H1 (cell line): Measurements from ENCODE around the gene GALE. TPM values are rescaled to one million over a fixed set of nuclear protein-coding genes. Genes with fewer than 3 reads are reported as not detected.

Experiments used
- CTCF ChIA-PET: fragments of 300-600 bp; sonication (Branson Sonifier 250); formaldehyde crosslinking; loops from one replicate; lab custom pipeline; 2021; ENCODE audit not compliant: partially characterized antibody; lab: Charles Lee
- POLR2A ChIA-PET: fragments of 300-600 bp; sonication (Branson Sonifier 250); formaldehyde crosslinking; loops from one replicate; lab custom pipeline; 2021; ENCODE audit warnings: inconsistent platforms; ENCODE audit not compliant: partially characterized antibody; lab: Charles Lee
- DNase-seq, 2 experiments: peaks; one replicate each; pipeline versions ENCODE4 v3.0.0 to v3.0.0-alpha.2; 2010 to 2022; ENCODE audit warnings: low spot score in 2 of 2, low read depth in 1 of 2, mixed read lengths in 1 of 2
- FAIRE-seq: peaks from 2 replicates; lab custom pipeline; 2011; peaks lifted over from hg19 to GRCh38; lab: Jason Lieb, UNC
- H2AFZ ChIP-seq: 2 replicates; pipeline ENCODE4 v1.8.1; 2012; ENCODE audit warnings: low read length, inconsistent platforms
- H2AK5ac ChIP-seq: 2 replicates; pipeline ENCODE4 v1.6.1; 2013; ENCODE audit warnings: low read depth, low read length
- H2BK120ac ChIP-seq: replicated peaks from 2 replicates; pipeline ENCODE3; 2013; ENCODE audit warnings: low read depth, low read length, inconsistent platforms
- H2BK12ac ChIP-seq: 2 replicates; pipeline ENCODE4 v1.6.1; 2013; ENCODE audit warnings: low read depth, low read length
- H2BK15ac ChIP-seq: 2 replicates; pipeline ENCODE4 v1.6.1; 2013; ENCODE audit warnings: low read length
- H2BK20ac ChIP-seq: 2 replicates; pipeline ENCODE4 v1.6.1; 2013; ENCODE audit warnings: low read length
- H2BK5ac ChIP-seq: 2 replicates; pipeline ENCODE4 v1.6.1; 2013; ENCODE audit warnings: low read depth, low read length
- H3K14ac ChIP-seq: 2 replicates; pipeline ENCODE4 v1.6.1; 2013; ENCODE audit warnings: inconsistent platforms; ENCODE audit not compliant: insufficient read length
- H3K18ac ChIP-seq: 2 replicates; pipeline ENCODE4 v1.6.1; 2013; ENCODE audit warnings: low read length; ENCODE audit errors: extremely low read depth
- H3K23ac ChIP-seq: 2 replicates; pipeline ENCODE4 v1.6.1; 2013; ENCODE audit warnings: inconsistent platforms; ENCODE audit not compliant: insufficient read length
- H3K23me2 ChIP-seq: 2 replicates; pipeline ENCODE4 v1.6.1; 2013; ENCODE audit warnings: low read depth, low read length
- H3K27ac ChIP-seq: 2 replicates; pipeline ENCODE4 v1.6.1; 2011; ENCODE audit warnings: low read depth, low read length, inconsistent platforms
- H3K27me3 ChIP-seq, 4 experiments: replicated peaks in 1 of 4; 1 replicate in 1 of 4; 2 replicates in 3 of 4; pipeline versions ENCODE4 v1.6.1 to v1.8.1; 2011 to 2013; ENCODE audit warnings: low read length in 3 of 4, mild to moderate bottlenecking in 3 of 4, inconsistent platforms in 2 of 4, mixed read lengths in 2 of 4, moderate library complexity in 1 of 4; ENCODE audit not compliant: control insufficient read depth in 3 of 4, insufficient read depth in 3 of 4; ENCODE audit errors: extremely low read depth in 1 of 4
- H3K36me3 ChIP-seq, 4 experiments: 2 replicates each; pipeline versions ENCODE4 v1.6.1 to v1.8.1; 2011 to 2013; ENCODE audit warnings: mild to moderate bottlenecking in 4 of 4, low read length in 3 of 4, moderate library complexity in 2 of 4, control low read depth in 1 of 4, inconsistent platforms in 1 of 4; ENCODE audit not compliant: insufficient read depth in 4 of 4, control insufficient read depth in 2 of 4
- H3K4ac ChIP-seq: replicated peaks from 2 replicates; pipeline ENCODE3; 2013; ENCODE audit warnings: low read length, low read depth, mixed read lengths, inconsistent platforms; ENCODE audit not compliant: insufficient read length
- H3K4me1 ChIP-seq, 4 experiments: replicated peaks in 1 of 4; 1 replicate in 1 of 4; 2 replicates in 3 of 4; pipeline versions ENCODE4 v1.6.1 to v1.8.1; 2011 to 2013; ENCODE audit warnings: low read length in 3 of 4, inconsistent platforms in 2 of 4, mixed read lengths in 1 of 4; ENCODE audit not compliant: insufficient read depth in 4 of 4, control insufficient read depth in 3 of 4
- H3K4me2 ChIP-seq, 2 experiments: 2 replicates each; pipeline versions ENCODE4 v1.6.1 to v1.8.1; 2011 to 2013; ENCODE audit warnings: low read depth in 2 of 2, low read length in 2 of 2, control low read depth in 1 of 2, inconsistent platforms in 1 of 2, mild to moderate bottlenecking in 1 of 2; ENCODE audit not compliant: insufficient read depth in 1 of 2
- H3K4me3 ChIP-seq, 4 experiments: fragments of 200-600, 300-600 bp in 1 of 4; sonication (generic), shearing (Covaris generic), sonication (Bioruptor Twin) in 1 of 4; 2 replicates each; pipeline versions ENCODE4 v1.5.1 to v1.8.1; 2011 to 2016; ENCODE audit warnings: low read length in 4 of 4, low read depth in 3 of 4, control low read depth in 2 of 4, inconsistent platforms in 2 of 4, mild to moderate bottlenecking in 2 of 4, mixed read lengths in 1 of 4, moderate library complexity in 1 of 4; ENCODE audit not compliant: insufficient read depth in 2 of 4; ENCODE audit errors: extremely low read depth in 1 of 4
- H3K56ac ChIP-seq: replicated peaks from 2 replicates; pipeline ENCODE3; 2013; ENCODE audit warnings: low read depth, mild to moderate bottlenecking, mixed read lengths, low read length, inconsistent platforms; ENCODE audit not compliant: insufficient read length
- H3K79me1 ChIP-seq: 2 replicates; pipeline ENCODE4 v1.6.1; 2013; ENCODE audit warnings: low read depth, low read length, control low read depth
- H3K79me2 ChIP-seq, 2 experiments: 2 replicates each; pipeline versions ENCODE4 v1.6.1 to v1.8.1; 2012 to 2013; ENCODE audit warnings: low read length in 2 of 2, mild to moderate bottlenecking in 2 of 2, inconsistent platforms in 1 of 2; ENCODE audit not compliant: insufficient read depth in 2 of 2, control insufficient read depth in 1 of 2
- H3K9ac ChIP-seq, 4 experiments: replicated peaks in 1 of 4; 1 replicate in 1 of 4; 2 replicates in 3 of 4; pipeline versions ENCODE4 v1.6.1 to v1.8.1; 2011 to 2013; ENCODE audit warnings: low read depth in 3 of 4, low read length in 3 of 4, control low read depth in 2 of 4, mild to moderate bottlenecking in 2 of 4, moderate library complexity in 2 of 4, inconsistent platforms in 1 of 4; ENCODE audit errors: extremely low read depth in 1 of 4
- H3K9me3 ChIP-seq, 2 experiments: 2 replicates each; pipeline versions ENCODE4 v1.6.1 to v1.8.1; 2012 to 2013; ENCODE audit warnings: mild to moderate bottlenecking in 2 of 2, moderate library complexity in 2 of 2, control low read depth in 1 of 2, inconsistent platforms in 1 of 2, low read depth in 1 of 2, low read length in 1 of 2, mixed read lengths in 1 of 2; ENCODE audit not compliant: insufficient read depth in 2 of 2
- H4K20me1 ChIP-seq, 2 experiments: replicated peaks in 1 of 2; 2 replicates each; pipeline versions ENCODE3 to v1.8.1; 2011 to 2013; ENCODE audit warnings: inconsistent platforms in 2 of 2, low read length in 2 of 2, mild to moderate bottlenecking in 1 of 2; ENCODE audit not compliant: insufficient read depth in 2 of 2, control insufficient read depth in 1 of 2
- H4K5ac ChIP-seq: 2 replicates; pipeline ENCODE4 v1.6.1; 2013; ENCODE audit warnings: low read length, low read depth, mixed read lengths, inconsistent platforms; ENCODE audit not compliant: insufficient read length
- H4K8ac ChIP-seq: 2 replicates; pipeline ENCODE4 v1.8.0; 2013; ENCODE audit warnings: mild to moderate bottlenecking, moderate library complexity, low read length, inconsistent platforms; ENCODE audit not compliant: insufficient read depth; ENCODE audit errors: extremely low read depth
- H4K91ac ChIP-seq: replicated peaks from 2 replicates; pipeline ENCODE3; 2013; ENCODE audit warnings: low read length, mixed read lengths, inconsistent platforms; ENCODE audit not compliant: insufficient read length
- CBX8 ChIP-seq: fragments of 300-800, 300-1000 bp; sonication (generic); IDR thresholded peaks from 2 replicates; pipeline ENCODE4 v1.7.1; 2016; ENCODE audit warnings: low read depth, low read length, borderline replicate concordance
- CHD2 ChIP-seq: IDR thresholded peaks from 2 replicates; pipeline ENCODE4 v1.6.1; 2012; ENCODE audit warnings: low read length, improper control_type of control experiment
- EP300 ChIP-seq, 2 experiments: IDR thresholded peaks; 1 replicate in 1 of 2; 2 replicates in 1 of 2; pipeline ENCODE4 v1.6.1; 2011 to 2012; ENCODE audit warnings: low read depth in 2 of 2, low read length in 2 of 2, mild to moderate bottlenecking in 2 of 2, borderline replicate concordance in 1 of 2, inconsistent platforms in 1 of 2, moderate library complexity in 1 of 2
- HDAC2 ChIP-seq, 2 experiments: fragments of 300-600 bp in 1 of 2; sonication (generic) in 1 of 2; IDR thresholded peaks; 2 replicates each; pipeline ENCODE4 v1.6.1; 2011 to 2012; ENCODE audit warnings: low read depth in 2 of 2, low read length in 2 of 2, mild to moderate bottlenecking in 2 of 2, moderate library complexity in 2 of 2, borderline replicate concordance in 1 of 2, inconsistent platforms in 1 of 2
- NANOG ChIP-seq: IDR thresholded peaks from 2 replicates; pipeline ENCODE4 v1.6.1; 2011; ENCODE audit warnings: low read length, low read depth, mild to moderate bottlenecking, inconsistent platforms; ENCODE audit not compliant: insufficient read depth, poor library complexity, severe bottlenecking
- RNF2 ChIP-seq: fragments of 200-900, 300-1000 bp; sonication (generic); IDR thresholded peaks from 2 replicates; pipeline ENCODE4 v1.7.1; 2016; ENCODE audit warnings: borderline replicate concordance, low read depth, mild to moderate bottlenecking, antibody characterized with exemption, low read length; ENCODE audit not compliant: poor library complexity, severe bottlenecking; ENCODE audit errors: missing control alignments
- SP1 ChIP-seq: IDR thresholded peaks from 2 replicates; pipeline ENCODE4 v1.6.1; 2011; ENCODE audit warnings: low read depth, low read length
- SUZ12 ChIP-seq: fragments of 200-600 bp; sonication (generic); IDR thresholded peaks from 2 replicates; pipeline ENCODE4 v1.6.1; 2012; ENCODE audit warnings: mild to moderate bottlenecking, inconsistent platforms, low read length, moderate library complexity, mixed read lengths
- TCF12 ChIP-seq: IDR thresholded peaks from 2 replicates; pipeline ENCODE4 v1.6.1; 2011; ENCODE audit warnings: low read depth, mild to moderate bottlenecking, low read length
- YY1 ChIP-seq: IDR thresholded peaks from 2 replicates; pipeline ENCODE4 v1.6.1; 2011; ENCODE audit warnings: low read depth, mild to moderate bottlenecking, low read length
- WGBS, 2 experiments: shearing (Covaris generic) in 1 of 2; methylation state at CpG; one replicate each; pipeline versions ENCODE4 v1.1.6 to v1.1.7; 2013 to 2015; ENCODE audit warnings: low lambda C conversion rate in 2 of 2, mixed read lengths in 2 of 2, inconsistent platforms in 1 of 2, low coverage in 1 of 2, missing lambda C conversion rate in 1 of 2; ENCODE audit not compliant: insufficient replicate concordance in 2 of 2, insufficient coverage in 1 of 2, insufficient read length in 1 of 2; ENCODE audit errors: extremely low coverage in 1 of 2, missing lambda C conversion rate in 1 of 2; 5-methylcytosine and 5-hydroxymethylcytosine counted together
- polyA plus RNA-seq, 7 experiments: library from polyadenylated mRNA; depleted of rRNA in 3 of 7; stranded (reverse) in 5 of 7; unstranded in 2 of 7; fragments of >200 nt in 5 of 7; fragments of 200-250 nt in 2 of 7; gene quantifications; 1 replicate in 5 of 7; 2 replicates in 1 of 7; 4 replicates in 1 of 7; pipeline versions ENCODE4 v1.2.1 to v1.2.3, GENCODE V29; 2011 to 2013; ENCODE audit warnings: missing spikeins in 2 of 7, mixed read lengths in 2 of 7
- total RNA-seq: library from RNA; stranded (reverse); fragmentation: NEBNext Ultra II Directional; extraction: Animal tissue kit (Norgen Biotek cat#: 25700); gene quantifications from 2 replicates; pipeline ENCODE4 v1.2.1, GENCODE V29; 2021

GALE gene
- total and polyA plus RNA-seq, 2 of the 8 experiments (the other 6 are each of a cell fraction or from before 2014, with no cell fraction given), result 26.0 to 33.9 TPM

DNA sequence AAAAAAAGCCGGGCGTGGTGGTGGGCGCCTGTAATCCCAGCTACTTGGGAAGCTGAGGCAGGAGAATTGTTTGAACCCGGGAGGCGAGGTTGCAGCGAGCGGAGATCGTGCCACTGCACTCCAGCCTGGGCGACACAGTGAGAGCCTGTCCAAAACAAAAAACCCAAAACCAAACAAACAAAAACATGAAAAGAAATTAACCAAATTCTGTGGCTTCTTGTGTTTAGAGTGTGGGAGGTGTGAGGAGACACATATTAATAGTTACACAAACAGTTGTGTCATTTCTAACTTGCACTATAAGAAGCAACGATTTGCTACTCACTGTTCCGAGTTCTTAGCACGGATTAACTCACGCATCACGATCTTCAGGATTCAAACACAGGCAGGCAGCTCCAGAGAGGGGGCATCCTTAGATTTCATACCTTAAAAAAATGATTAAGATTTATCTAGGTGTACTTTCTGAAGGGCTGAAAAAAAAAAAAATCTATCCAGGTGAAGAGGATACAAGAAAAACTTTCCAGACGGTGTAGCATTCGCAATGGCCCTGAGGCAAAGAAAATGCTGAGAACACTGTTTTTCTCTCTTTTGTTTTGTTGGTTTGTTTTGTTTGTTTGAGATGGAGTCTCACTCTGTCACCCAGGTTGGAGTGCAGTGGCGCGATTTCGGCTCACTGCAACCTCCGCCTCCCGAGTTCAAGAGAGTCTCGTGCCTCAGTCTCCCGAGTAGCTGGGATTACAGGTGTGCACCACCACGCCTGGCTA, 25.4 kb upstream of the GALE start:
- CTCF ChIA-PET, result interaction anchor here (0.6 to 8.5 kb wide), 7 partner anchors 15 to 1784 kb away, joined by 3 to 99 read pairs (median 3); no protein-coding TSS in a partner anchor
- H2AFZ ChIP-seq, result no peak overlapping the region
- TF ChIP-seq YY1 (no peak), NANOG (no peak), SP1 (no peak), HDAC2 (IDR thresholded peaks at IDR 0.05; ENCODE audit: borderline replicate concordance in 1 of 2, low read depth in 2 of 2, low read length in 2 of 2) (no peak), TCF12 (no peak), SUZ12 (no peak), CHD2 (no peak), EP300 (IDR thresholded peaks at IDR 0.05; ENCODE audit: borderline replicate concordance in 1 of 2, low read depth in 2 of 2, low read length in 2 of 2) (no peak), CBX8 (no peak), RNF2 (no peak)

More for the DNA sequence above, 25.4 kb upstream of the GALE start:
- Histone ChIP-seq H2BK120ac (no peak overlapping the region), H3K23ac (no peak overlapping the region), H3K14ac (no peak overlapping the region), H3K4me3 (peak overlapping the region; percentile 90 to 96 (median 94); a peak in 6 of 8 replicates), H2BK5ac (0 out of 2 replicates have a peak overlapping the region, but pooled peaks have one; percentile 44), H2AK5ac (no peak overlapping the region), H3K36me3 (no peaks in the 10 kb centered on the region), H2BK12ac (no peak overlapping the region), H3K23me2 (peaks cover 4% of the 10 kb centered on the region), H3K79me1 (0 out of 2 replicates have a peak, but pooled peaks cover 3% of the 10 kb centered on the region), H3K4ac (no peak overlapping the region), H3K9ac (no peak overlapping the region), H3K4me1 (peaks cover 0 to 6% (median 1%) of the 10 kb centered on the region in 4 experiments; a peak in 2 of 7 replicates), H4K8ac (no peak overlapping the region), H3K79me2 (peaks cover 0 to 3% of the 10 kb centered on the region in 2 experiments; a peak in 1 of 4 replicates), H4K91ac (no peak overlapping the region), H3K4me2 (peak overlapping the region in 1 of 2 experiments; percentile 88; a peak in 1 of 4 replicates), H3K18ac (no peak overlapping the region), H2BK20ac (no peak overlapping the region), H3K56ac (no peak overlapping the region), H4K20me1 (no peaks in the 10 kb centered on the region), H2BK15ac (no peak overlapping the region), H3K9me3 (no peaks in the 10 kb centered on the region), H3K27ac (no peak overlapping the region), H3K27me3 (no peaks in the 10 kb centered on the region), H4K5ac (no peak overlapping the region)
- no peak for DNase-seq
- WGBS, 2 experiments, result 76% methylated on average over 21 of the region's 24 CpGs; no CpG with 5 or more reads in 1 of the 2 experiments
- POLR2A ChIA-PET, result interaction anchor here (0.7 to 4.2 kb wide), 11 partner anchors 10 to 85 kb away, joined by 3 to 28 read pairs (median 4); partner anchors contain the start of genes GALE and PITHD1
- FAIRE-seq, result no peak
